H9 (cell line): ENCODE measurements around the gene PEX7. TPM values are rescaled to one million over a fixed set of nuclear protein-coding genes. Genes with fewer than 3 reads are reported as not detected.
A peak's percentile ranks its signal among the peaks of the same experiment; 100 is the strongest.

Experiments used
- DNase-seq: peaks from one replicate; pipeline ENCODE4 v3.0.0-alpha.2; 2017
- H2AFZ ChIP-seq: one replicate; pipeline ENCODE4 v1.6.1; 2013; ENCODE audit warnings: mild to moderate bottlenecking, low read length, control low read depth, moderate library complexity
- H2AK5ac ChIP-seq: 2 replicates; pipeline ENCODE4 v1.6.1; 2013; ENCODE audit warnings: low read length, control low read depth, mixed read lengths; ENCODE audit not compliant: insufficient read length
- H2BK120ac ChIP-seq: one replicate; pipeline ENCODE4 v1.6.1; 2013; ENCODE audit warnings: low read depth, mild to moderate bottlenecking, low read length, control low read depth, inconsistent platforms; ENCODE audit not compliant: poor library complexity, severe bottlenecking
- H2BK12ac ChIP-seq: 2 replicates; pipeline ENCODE4 v1.6.1; 2013; ENCODE audit warnings: low read length, control low read depth, mixed read lengths, low read depth; ENCODE audit not compliant: insufficient read length
- H2BK15ac ChIP-seq: 2 replicates; pipeline ENCODE4 v1.6.1; 2013; ENCODE audit warnings: low read depth, low read length, control low read depth
- H2BK20ac ChIP-seq: one replicate; pipeline ENCODE4 v1.6.1; 2013; ENCODE audit warnings: low read depth, mild to moderate bottlenecking, low read length, control low read depth, inconsistent platforms; ENCODE audit not compliant: poor library complexity, severe bottlenecking
- H2BK5ac ChIP-seq: 2 replicates; pipeline ENCODE4 v1.6.1; 2013; ENCODE audit warnings: low read length, control low read depth, mixed read lengths; ENCODE audit not compliant: insufficient read length
- H3K14ac ChIP-seq: 2 replicates; pipeline ENCODE4 v1.6.1; 2013; ENCODE audit warnings: low read length, control low read depth; ENCODE audit not compliant: insufficient read depth
- H3K18ac ChIP-seq: 2 replicates; pipeline ENCODE4 v1.6.1; 2013; ENCODE audit warnings: low read depth, mild to moderate bottlenecking, mixed read lengths, low read length, control low read depth; ENCODE audit not compliant: insufficient read length
- H3K23ac ChIP-seq: 2 replicates; pipeline ENCODE4 v1.6.1; 2013; ENCODE audit warnings: low read length, control low read depth, mixed read lengths, low read depth; ENCODE audit not compliant: insufficient read length
- H3K23me2 ChIP-seq: 2 replicates; pipeline ENCODE4 v1.6.1; 2013; ENCODE audit warnings: low read depth, mild to moderate bottlenecking, mixed read lengths, low read length, control low read depth; ENCODE audit not compliant: insufficient read length, poor library complexity, severe bottlenecking
- H3K27ac ChIP-seq: 2 replicates; pipeline ENCODE4 v1.5.1; 2013; ENCODE audit warnings: low read length, control low read depth, mixed read lengths, low read depth; ENCODE audit not compliant: insufficient read length
- H3K27me3 ChIP-seq: 2 replicates; pipeline ENCODE4 v1.6.1; 2013; ENCODE audit warnings: low read length, control low read depth, inconsistent platforms; ENCODE audit not compliant: insufficient read depth
- H3K4ac ChIP-seq: 2 replicates; pipeline ENCODE4 v1.6.1; 2013; ENCODE audit warnings: low read depth, mild to moderate bottlenecking, control low read depth, inconsistent platforms, low read length, moderate library complexity
- H3K4me1 ChIP-seq: 2 replicates; pipeline ENCODE4 v1.6.1; 2013; ENCODE audit warnings: low read length, control low read depth, inconsistent platforms; ENCODE audit not compliant: insufficient read depth
- H3K4me2 ChIP-seq: 2 replicates; pipeline ENCODE4 v1.6.1; 2013; ENCODE audit warnings: low read length, control low read depth, mixed read lengths; ENCODE audit not compliant: insufficient read length, insufficient read depth
- H3K56ac ChIP-seq: 2 replicates; pipeline ENCODE4 v1.6.1; 2013; ENCODE audit warnings: low read depth, mild to moderate bottlenecking, mixed read lengths, low read length, control low read depth; ENCODE audit not compliant: insufficient read length
- H3K79me1 ChIP-seq: 2 replicates; pipeline ENCODE4 v1.6.1; 2013; ENCODE audit warnings: low read depth, mild to moderate bottlenecking, moderate library complexity, low read length, control low read depth, inconsistent platforms; ENCODE audit not compliant: insufficient read depth, poor library complexity, severe bottlenecking
- H3K79me2 ChIP-seq: 2 replicates; pipeline ENCODE4 v1.6.1; 2013; ENCODE audit warnings: low read length, control low read depth, inconsistent platforms; ENCODE audit not compliant: insufficient read depth
- H3K9ac ChIP-seq: 2 replicates; pipeline ENCODE4 v1.6.1; 2013; ENCODE audit warnings: low read length, control low read depth, mixed read lengths; ENCODE audit not compliant: insufficient read length; ENCODE audit errors: extremely low read depth
- H3K9me3 ChIP-seq: one replicate; pipeline ENCODE4 v1.6.1; 2013; ENCODE audit warnings: low read depth, low read length, inconsistent platforms; ENCODE audit not compliant: control insufficient read depth
- H3T11ph ChIP-seq: one replicate; pipeline ENCODE4 v1.6.1; 2013; ENCODE audit warnings: mild to moderate bottlenecking, low read length, control low read depth, inconsistent platforms
- H4K20me1 ChIP-seq: one replicate; pipeline ENCODE4 v1.6.1; 2013; ENCODE audit not compliant: control insufficient read depth, insufficient read length, insufficient read depth
- H4K5ac ChIP-seq: 2 replicates; pipeline ENCODE4 v1.6.1; 2013; ENCODE audit warnings: low read depth, mild to moderate bottlenecking, mixed read lengths, low read length, control low read depth; ENCODE audit not compliant: insufficient read length
- H4K8ac ChIP-seq: replicated peaks from 2 replicates; pipeline ENCODE4 v1.6.1; 2013; ENCODE audit warnings: low read length, control low read depth, mixed read lengths, low read depth; ENCODE audit not compliant: insufficient read length
- H4K91ac ChIP-seq: 2 replicates; pipeline ENCODE4 v1.6.1; 2013; ENCODE audit warnings: low read depth, mild to moderate bottlenecking, moderate library complexity, mixed read lengths, low read length, control low read depth; ENCODE audit not compliant: insufficient read length
- H3K27ac Mint-ChIP-seq, 3 experiments: 2 replicates in 2 of 3; 3 replicates in 1 of 3; pipeline ENCODE4 v1.8.0; 2020 to 2021; ENCODE audit warnings: mixed read lengths in 3 of 3, mild to moderate bottlenecking in 1 of 3, moderate library complexity in 1 of 3
- H3K27me3 Mint-ChIP-seq: 2 replicates; pipeline ENCODE4 v1.8.0; 2021; ENCODE audit warnings: low read depth, mild to moderate bottlenecking, moderate library complexity, mixed read lengths
- H3K36me3 Mint-ChIP-seq, 3 experiments: 2 replicates in 2 of 3; 3 replicates in 1 of 3; pipeline ENCODE4 v1.8.0; 2020 to 2021; ENCODE audit warnings: low read depth in 3 of 3, mixed read lengths in 3 of 3; ENCODE audit not compliant: insufficient read depth in 1 of 3
- H3K4me1 Mint-ChIP-seq, 2 experiments: 2 replicates each; pipeline ENCODE4 v1.8.0; 2020; ENCODE audit warnings: mixed read lengths in 2 of 2
- H3K4me3 Mint-ChIP-seq, 2 experiments: 2 replicates in 1 of 2; 3 replicates in 1 of 2; pipeline ENCODE4 v1.8.0; 2020 to 2021; ENCODE audit warnings: mild to moderate bottlenecking in 2 of 2, mixed read lengths in 2 of 2, moderate library complexity in 1 of 2
- H3K9me3 Mint-ChIP-seq, 2 experiments: 2 replicates in 1 of 2; 3 replicates in 1 of 2; pipeline ENCODE4 v1.8.0; 2020; ENCODE audit warnings: mild to moderate bottlenecking in 2 of 2, mixed read lengths in 2 of 2, moderate library complexity in 1 of 2
- CTCF ChIP-seq: fragments of 200-600 bp; sonication (generic); conservative IDR thresholded peaks from 3 replicates; pipeline ENCODE4 v1.8.0; 2021; ENCODE audit warnings: antibody characterized with exemption, mild to moderate bottlenecking
- WGBS: extraction: QIAGEN DNeasy Blood & Tissue Kit; methylation state at CpG from one replicate; pipeline ENCODE4 v1.1.7; 2013; ENCODE audit warnings: missing lambda C conversion rate, low lambda C conversion rate, mixed read lengths; ENCODE audit not compliant: insufficient read length; ENCODE audit errors: extremely low coverage; 5-methylcytosine and 5-hydroxymethylcytosine counted together
- total RNA-seq: library from RNA; stranded (reverse); gene quantifications from 2 replicates; pipeline ENCODE4 v1.2.1, GENCODE V29; 2021

PEX7 gene
- total RNA-seq, 1 experiment from 2014 or later: 8.4 TPM

GRCh38 chr6:136784910-136785746 lies 37.3 kb upstream of the PEX7 start:
- Histone ChIP-seq H4K91ac (no peak overlapping the region), H2AFZ (no peak overlapping the region), H3K9me3 (no peaks in the 10 kb centered on the region), H3K56ac (no peak overlapping the region), H3K79me1 (no peaks in the 10 kb centered on the region), H3K23ac (no peak overlapping the region), H3K27ac (no peak overlapping the region), H3T11ph (no peak overlapping the region), H2BK20ac (no peak overlapping the region), H3K4me1 (no peaks in the 10 kb centered on the region), H3K27me3 (no peaks in the 10 kb centered on the region), H4K20me1 (no peaks in the 10 kb centered on the region), H2AK5ac (no peak overlapping the region), H2BK12ac (no peak overlapping the region), H3K23me2 (no peaks in the 10 kb centered on the region), H3K4me2 (no peak overlapping the region), H4K5ac (no peak overlapping the region), H3K79me2 (no peaks in the 10 kb centered on the region), H2BK15ac (no peak overlapping the region), H3K18ac (no peak overlapping the region), H4K8ac (no peak overlapping the region), H3K14ac (no peak overlapping the region), H2BK120ac (no peak overlapping the region), H3K9ac (no peak overlapping the region), H2BK5ac (no peak overlapping the region), H3K4ac (no peak overlapping the region)
- DNase-seq: no peak
- Mint-ChIP-seq H3K27ac (peak overlapping the region in 1 of 3 experiments; percentile 42; a peak in 3 of 7 replicates), H3K4me1 (peaks cover 4 to 9% of the 10 kb centered on the region in 2 experiments; a peak in 3 of 4 replicates), H3K9me3 (no peaks in the 10 kb centered on the region), H3K4me3 (no peak overlapping the region), H3K36me3 (no peaks in the 10 kb centered on the region; a peak in 1 of 7 replicates), H3K27me3 (peaks cover 10% of the 10 kb centered on the region)
- no peak for TF ChIP-seq CTCF
- WGBS: no CpG with 5 or more reads among the region's 10 CpGs
